ENCODE data around the gene PKN1.

PKN1 gene

GRCh38 chr19:14425696-14426138 lies 7.4 kb upstream of the PKN1 start:
- intact Hi-C loops (cut with DNase I): no loop called here

GRCh38 chr19:14427461-14427860 lies 5.6 kb upstream of the PKN1 start:
- intact Hi-C loops (cut with DNase I): no loop called here
- no peak for DNase-seq

More at GRCh38 chr19:14425696-14426138, 7.4 kb upstream of the PKN1 start:
- no peak for DNase-seq

DNA sequence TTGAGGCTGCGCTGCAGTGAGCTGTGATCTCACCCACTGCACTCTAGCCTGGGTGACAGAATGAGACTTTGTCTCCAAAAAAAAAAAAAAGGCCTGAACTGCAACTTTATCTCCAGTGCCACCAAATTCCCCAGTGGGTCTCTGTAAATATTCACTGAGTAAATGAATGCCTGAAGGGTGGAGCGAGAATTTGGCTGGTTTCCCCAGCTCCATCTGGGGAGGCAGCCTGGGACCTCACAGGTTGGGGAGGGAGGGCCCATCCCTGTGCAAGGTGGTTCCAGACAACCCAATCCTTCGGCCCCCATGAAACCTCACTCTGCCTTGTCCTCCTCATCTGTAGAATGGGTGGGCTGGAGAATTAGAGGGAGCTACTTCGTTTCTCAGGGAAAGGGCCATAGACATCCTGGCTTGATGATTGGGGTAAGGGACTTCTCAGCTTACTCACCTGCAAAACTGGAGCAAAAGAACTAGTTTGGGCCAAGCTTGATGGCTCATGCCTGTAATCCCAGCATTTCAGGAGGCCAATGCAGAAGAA lies 4.2 kb upstream of the PKN1 start:
- intact Hi-C loops (cut with DNase I): no loop called here
- no peak for DNase-seq

- DNase-seq: no peak
- intact Hi-C loops (cut with DNase I): loop anchor here (5.0 kb wide), 1 partner anchor 42 kb away; no protein-coding TSS in a partner anchor
Observed at GRCh38 chr19:14430712-14431111, 2.4 kb upstream of the PKN1 start.

DNA sequence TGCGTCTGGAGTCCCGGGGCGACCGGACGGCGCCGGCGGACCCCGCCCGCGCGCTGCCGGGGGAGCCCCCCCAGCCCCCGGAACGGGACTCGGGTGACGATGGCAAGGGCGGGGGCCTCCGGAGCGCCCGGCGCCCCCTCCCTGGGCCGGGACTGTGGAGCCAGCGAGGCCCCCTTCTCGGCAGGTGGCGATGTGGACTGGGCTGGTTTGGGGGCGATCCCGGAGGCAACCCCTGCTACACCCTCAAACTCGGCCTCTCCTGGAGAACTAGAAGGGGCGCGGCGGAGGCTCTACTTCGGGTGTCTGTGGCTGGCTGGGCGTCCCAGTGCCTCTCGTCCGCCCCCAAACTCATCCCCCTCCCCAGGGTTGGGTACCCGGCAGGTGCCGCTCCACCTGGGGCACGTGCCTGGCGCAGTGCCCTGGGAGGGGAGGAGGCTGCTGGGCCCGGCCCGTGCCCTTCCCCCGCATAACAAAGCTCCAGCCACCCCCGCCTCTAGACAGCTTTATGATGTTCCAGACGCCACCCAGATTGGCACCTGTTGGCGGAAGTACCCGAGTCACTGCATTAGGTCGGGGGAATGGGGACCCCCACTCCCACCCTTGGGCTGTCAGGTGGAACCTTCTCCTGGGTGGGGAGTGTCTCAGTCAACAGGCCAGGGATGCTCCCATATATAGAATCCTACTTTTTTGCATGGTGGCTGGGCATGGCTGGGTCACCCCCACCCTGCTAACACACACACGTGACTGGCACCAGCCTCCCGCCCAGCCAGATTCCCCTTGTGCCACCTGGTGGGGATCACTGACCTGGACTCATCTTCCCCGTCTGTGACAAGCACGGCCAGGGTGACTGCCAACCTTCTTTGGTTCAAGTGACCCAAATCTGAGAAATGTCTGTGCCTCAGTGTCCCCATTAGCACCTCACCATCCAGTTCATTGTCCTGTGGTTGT lies 722 bp downstream of the PKN1 start:
- no peak for DNase-seq
- intact Hi-C loops (cut with DNase I): loop anchor here (5.0 kb wide), 1 partner anchor 38 kb away; no protein-coding TSS in a partner anchor

- intact Hi-C loops (cut with DNase I): loop anchor here (5.0 kb wide), 1 partner anchor 38 kb away; no protein-coding TSS in a partner anchor
- peak in 1 of 10 donors; percentile 68 for DNase-seq
Observed at GRCh38 chr19:14434543-14435319, 1.6 kb downstream of the PKN1 start.

- DNase-seq: peak in 1 of 10 donors; percentile 8
- intact Hi-C loops (cut with DNase I): no loop called here
Observed at GRCh38 chr19:14435320-14436050, 2.4 kb downstream of the PKN1 start.

DNA sequence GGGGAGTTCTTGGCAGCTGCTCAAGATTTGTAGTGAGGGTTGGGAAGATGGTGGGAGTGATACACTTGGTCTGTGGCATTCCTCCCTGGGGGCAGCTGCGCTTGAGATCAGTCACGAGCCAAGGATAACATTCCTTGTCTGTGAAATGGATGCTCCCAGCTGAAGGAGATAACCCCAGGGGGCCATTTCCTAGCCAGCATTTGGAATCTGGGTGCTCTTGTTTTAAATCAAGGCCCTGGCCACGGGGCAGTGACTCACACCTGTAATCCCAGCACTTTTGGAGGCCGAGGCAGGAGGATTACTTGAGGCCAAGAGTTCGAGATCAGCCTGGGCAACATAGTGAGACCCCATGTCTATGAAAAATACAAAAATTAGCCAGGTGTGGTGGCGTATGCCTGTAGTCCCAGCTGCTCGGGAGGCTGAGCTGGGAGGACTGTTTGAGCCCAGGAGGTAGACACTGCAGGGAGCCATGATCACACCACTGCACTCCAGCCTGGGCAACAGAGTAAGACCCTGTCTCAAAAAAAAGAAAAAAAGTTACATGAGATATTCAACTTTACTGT lies 4.6 kb downstream of the PKN1 start:
- DNase-seq: peak in 1 of 10 donors; percentile 22
- intact Hi-C loops (cut with DNase I): no loop called here

GRCh38 chr19:14439014-14439413 lies 5.9 kb downstream of the PKN1 start:
- intact Hi-C loops (cut with DNase I): no loop called here
- peak in 1 of 10 donors; percentile 52 for DNase-seq

- intact Hi-C loops (cut with DNase I): no loop called here
- peak in 5 of 10 donors; percentile 34 to 93 (median 43) for DNase-seq
Observed at GRCh38 chr19:14440049-14440448, 6.9 kb downstream of the PKN1 start.

DNA sequence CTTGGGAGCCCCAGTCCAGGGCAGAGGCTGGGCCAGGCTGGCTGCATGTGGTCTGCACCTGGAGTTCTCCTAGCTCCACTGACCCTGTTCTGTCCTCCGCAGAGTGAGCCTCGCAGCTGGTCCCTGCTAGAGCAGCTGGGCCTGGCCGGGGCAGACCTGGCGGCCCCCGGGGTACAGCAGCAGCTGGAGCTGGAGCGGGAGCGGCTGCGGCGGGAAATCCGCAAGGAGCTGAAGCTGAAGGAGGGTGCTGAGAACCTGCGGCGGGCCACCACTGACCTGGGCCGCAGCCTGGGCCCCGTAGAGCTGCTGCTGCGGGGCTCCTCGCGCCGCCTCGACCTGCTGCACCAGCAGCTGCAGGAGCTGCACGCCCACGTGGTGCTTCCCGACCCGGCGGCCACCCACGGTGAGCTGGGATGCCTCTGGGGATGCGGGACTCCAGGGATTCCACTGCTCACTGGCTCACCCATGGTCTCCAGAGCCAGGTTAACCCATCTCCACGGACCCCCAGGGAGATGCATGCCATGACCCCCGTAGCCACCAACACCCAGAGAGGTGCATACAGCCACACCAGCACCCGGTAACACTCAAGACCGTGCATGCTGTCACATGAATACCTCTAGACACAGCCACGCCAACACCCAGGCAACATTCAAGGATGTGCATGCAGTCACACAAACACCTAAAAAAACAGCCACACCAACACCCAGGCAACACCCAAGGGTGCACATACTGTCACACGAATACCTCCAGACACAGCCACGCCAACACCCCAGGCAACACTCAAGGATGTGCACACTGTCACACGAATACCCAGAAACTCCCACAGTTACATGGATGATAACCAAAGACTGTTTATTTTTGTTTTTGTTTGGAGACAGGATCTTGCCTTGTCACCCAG lies 8.2 kb downstream of the PKN1 start:
- intact Hi-C loops (cut with DNase I): no loop called here
- DNase-seq: peak in 1 of 10 donors; percentile 69

DNA sequence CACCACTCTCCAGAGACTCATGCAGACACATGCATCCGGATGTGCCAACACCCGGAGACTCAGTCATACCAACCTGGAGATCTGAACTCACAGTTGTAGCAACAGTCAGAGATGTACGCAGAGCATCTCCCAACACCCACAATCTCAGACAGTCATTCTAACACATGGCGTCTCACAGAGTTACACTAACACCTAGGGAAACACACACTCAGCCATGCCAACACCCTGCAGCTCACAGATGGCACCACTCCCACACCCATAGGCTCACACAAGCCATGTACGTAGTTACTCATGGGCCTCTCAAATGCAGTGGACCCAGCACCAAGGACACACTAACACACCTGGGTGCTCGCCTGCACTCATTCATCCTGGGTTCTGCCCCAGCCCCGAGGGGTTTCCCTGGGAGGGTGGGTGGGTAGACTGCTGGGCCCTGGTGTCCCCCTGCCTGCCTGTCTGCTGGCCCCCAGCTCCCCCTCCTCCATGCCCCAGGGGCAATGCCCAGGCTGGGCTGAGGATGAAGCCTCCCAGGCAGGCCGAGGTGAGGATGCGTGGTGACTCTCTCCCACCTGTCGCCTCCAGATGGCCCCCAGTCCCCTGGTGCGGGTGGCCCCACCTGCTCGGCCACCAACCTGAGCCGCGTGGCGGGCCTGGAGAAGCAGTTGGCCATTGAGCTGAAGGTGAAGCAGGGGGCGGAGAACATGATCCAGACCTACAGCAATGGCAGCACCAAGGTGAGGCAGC lies 10.0 kb downstream of the PKN1 start:
- intact Hi-C loops (cut with DNase I): no loop called here
- peak in 6 of 10 donors; percentile 35 to 92 (median 64) for DNase-seq

GRCh38 chr19:14443632-14444216 lies 10.6 kb downstream of the PKN1 start:
- peak in 1 of 10 donors; percentile 16 for DNase-seq
- intact Hi-C loops (cut with DNase I): no loop called here

GRCh38 chr19:14446336-14447036 lies 13.4 kb downstream of the PKN1 start:
- intact Hi-C loops (cut with DNase I): no loop called here

DNA sequence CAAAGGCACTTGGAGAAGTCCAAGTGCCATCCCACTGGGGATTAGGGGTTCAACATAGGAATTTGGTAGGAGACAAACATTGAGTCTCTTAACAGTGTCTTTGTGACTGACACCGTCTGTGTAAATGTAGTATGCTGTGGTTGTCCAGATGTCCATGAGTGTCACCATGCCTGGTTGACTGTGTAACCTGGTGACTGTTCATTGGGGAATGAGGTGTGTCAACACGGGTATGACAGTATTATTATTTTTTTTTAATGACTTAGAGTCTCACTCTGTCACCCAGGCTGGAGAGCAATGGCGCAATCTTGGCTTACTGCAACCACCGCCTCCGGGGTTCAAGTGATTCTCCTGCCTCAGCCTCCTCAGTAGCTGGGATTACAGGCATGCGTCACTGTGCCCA lies 16.2 kb downstream of the PKN1 start:
- DNase-seq: no peak
- intact Hi-C loops (cut with DNase I): no loop called here

More at GRCh38 chr19:14446336-14447036, 13.4 kb downstream of the PKN1 start:
- peak in 1 of 10 donors; percentile 54 for DNase-seq

DNA sequence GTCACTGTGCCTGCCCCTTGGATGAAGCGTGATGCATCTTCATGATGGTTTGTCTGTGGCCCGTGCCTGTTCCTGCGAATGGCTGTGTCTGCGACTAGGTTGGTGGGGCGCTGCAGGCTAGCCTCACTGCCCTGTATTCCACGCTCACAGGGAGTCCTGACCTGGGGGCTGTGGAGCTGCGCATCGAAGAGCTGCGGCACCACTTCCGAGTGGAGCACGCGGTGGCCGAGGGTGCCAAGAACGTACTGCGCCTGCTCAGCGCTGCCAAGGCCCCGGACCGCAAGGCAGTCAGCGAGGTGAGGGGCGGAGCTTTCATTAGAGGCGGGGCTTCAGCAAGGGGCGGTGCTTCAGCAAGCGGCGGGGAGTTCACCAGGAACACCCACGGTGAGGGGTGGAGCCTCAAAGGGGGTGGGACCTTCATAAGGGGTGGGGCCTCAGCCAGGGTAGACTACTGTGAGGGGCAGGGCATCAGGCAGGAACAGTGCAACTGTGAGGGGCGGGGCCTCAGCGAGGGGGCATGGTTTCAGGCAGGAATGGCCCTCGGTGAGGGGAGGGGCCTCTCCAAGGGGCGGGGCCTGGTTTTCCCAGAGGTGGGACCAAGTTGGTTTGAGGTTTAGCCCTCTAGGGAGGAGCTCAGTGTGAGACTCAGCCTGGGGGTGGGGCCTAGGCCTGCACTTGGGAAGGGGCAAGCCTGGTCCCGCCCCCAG lies 17.2 kb downstream of the PKN1 start:
- intact Hi-C loops (cut with DNase I): no loop called here
- no peak for DNase-seq
